ENCODE data around the gene PGBD5.

The PGBD5 gene

DNA sequence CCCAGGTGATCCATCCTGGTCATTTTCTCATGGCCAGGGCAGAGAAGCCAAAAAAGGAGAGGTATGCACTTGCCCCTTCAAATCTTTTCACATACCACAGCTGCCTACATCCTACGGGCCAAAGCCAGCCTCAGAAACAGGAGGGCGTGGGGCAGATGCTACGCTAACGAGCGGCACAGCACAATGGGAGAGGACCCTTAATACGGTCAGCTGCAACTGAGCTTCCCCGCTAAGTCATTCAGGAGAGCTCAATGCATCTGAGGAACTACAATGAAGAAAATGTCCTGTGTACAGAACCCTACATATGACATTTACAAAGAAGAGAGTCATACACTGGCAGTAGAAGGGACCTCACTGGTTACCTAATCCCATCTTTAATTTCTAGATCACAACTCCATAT, 78.2 kb downstream of the PGBD5 start:
- ATAC-seq: no peak
- DNase-seq: no peak

DNA sequence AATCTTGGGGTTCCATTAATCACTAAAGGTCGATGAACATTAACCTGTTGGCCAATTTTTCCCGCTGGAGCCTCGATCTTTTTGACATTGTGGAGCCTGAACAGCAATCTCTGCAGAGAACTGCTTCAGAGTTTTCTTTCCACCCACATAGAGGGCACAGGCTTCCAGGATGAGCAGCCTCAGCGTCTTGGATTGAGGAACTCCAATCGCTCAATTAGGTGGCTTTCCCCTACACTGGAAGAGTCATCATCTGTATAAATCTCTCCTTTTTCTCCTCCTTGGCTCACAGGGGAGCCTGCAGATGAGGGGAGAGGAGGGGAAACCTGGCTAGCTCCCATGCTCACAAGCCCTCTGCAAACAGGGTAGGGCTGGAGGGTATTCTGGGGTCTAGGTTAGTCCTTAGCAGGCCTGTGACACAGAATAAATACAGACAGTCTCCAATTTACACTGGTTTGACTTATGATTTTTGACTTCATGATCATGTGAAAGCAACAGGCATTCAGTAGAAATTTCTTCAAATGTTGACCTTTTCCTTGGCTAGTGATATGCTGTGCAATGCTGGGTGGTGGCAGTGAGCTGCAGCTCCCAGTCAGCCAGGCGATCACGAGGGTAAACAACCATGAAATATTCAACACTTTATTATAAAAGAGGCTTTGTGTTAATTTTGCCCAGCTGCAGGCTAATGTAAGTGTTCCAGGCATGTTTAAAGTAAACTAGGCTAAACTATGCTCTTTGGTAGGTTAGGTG, 80.8 kb downstream of the PGBD5 start:
- no peak for ATAC-seq

GRCh38 chr1:230342699-230343098, 83.4 kb downstream of the PGBD5 start:
- ATAC-seq (no peak), DNase-seq (no peak)

More for the DNA sequence above, 80.8 kb downstream of the PGBD5 start:
- no peak for DNase-seq

DNA sequence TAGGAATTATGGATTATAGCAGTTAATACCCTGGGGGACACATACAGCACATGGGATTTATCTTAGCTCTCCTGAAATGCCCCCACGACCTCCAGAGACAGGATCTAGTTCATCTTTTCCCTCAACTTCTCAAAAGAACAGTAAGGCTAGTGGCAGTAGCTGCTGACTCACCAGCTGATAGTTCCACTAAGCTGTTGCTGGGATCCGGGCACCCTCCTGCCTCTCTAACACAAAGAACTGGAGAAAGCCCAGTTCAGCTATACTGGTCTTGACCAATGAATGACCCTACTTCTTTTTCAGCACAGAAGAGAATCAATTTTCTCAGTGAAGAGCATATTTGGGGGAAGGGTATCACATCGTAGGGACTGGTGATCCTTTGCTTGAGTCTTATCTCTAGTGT, 84.1 kb downstream of the PGBD5 start:
- no peak for ATAC-seq
- no peak for DNase-seq

GRCh38 chr1:230341162-230341546, 85.0 kb downstream of the PGBD5 start:
- DNase-seq: no peak
- no peak for ATAC-seq

DNA sequence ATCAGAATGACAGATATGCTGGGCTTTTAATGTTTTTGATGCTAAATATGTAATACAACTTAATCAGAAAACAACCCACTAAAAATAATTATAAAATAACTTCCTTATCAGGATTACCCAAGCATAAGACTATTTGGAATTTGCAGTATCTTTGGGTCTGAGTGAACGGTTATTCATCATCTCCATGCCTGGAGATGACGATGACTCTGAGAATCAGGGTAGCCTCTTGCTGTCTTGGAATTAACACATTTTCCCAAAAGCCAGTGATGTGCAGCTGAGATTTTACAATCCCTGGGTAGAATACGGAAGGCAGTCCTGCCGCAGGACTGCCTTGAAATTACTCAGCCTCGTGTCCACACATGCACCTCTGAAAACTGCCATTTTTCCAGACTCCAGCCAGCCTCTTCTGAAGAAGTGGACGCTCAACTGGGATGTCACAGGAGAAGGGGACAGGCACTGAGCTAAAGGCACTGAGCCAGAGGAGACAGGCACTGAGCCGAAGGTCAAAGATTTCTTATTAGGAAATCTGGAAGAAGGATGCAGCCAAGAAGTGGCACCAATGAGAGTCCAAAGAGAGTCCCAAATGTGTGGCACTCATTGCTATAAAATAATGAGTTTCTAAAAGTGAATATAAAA, 85.5 kb downstream of the PGBD5 start:
- ATAC-seq (no peak), DNase-seq (no peak)

- no peak for ATAC-seq
- DNase-seq: no peak
Observed at GRCh38 chr1:230339033-230339432, 87.1 kb downstream of the PGBD5 start.

GRCh38 chr1:230337266-230337665, 88.9 kb downstream of the PGBD5 start:
- ATAC-seq (no peak), DNase-seq (no peak)

DNA sequence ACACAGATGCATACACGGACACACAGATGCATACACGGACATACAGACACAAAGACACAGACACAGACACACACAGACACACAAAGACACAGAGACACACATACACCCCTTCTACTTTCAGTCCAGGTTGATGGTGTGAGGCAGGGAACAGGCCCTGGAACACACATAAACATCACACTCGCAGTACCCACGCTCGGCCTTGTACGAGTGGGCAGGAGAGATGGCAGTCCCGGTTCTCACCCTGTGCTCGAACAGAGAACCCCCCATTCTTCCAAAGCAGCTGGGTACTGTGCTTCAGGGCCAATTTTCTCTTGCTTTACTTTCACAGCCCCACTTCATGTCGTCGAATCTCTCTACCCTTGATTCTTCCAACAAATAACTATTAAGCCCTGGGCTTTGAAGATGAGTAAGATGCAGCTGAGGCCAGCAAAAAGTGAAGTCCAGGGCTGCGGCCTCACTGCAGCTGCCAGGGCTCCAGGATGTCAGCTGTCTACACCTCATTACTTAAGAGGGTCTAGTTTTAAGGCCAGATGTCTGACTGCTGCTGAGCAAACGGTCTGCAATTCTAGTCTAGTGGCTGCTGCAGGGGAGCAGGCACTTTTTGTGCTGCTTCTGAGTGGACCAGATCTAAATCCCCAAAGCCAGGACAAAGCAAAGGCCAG, 90.1 kb downstream of the PGBD5 start:
- ATAC-seq: no peak
- no peak for DNase-seq

- no peak for ATAC-seq
- DNase-seq: no peak
Observed at GRCh38 chr1:230334447-230334837, 91.7 kb downstream of the PGBD5 start.

- no peak for ATAC-seq
- no peak for DNase-seq
Observed at GRCh38 chr1:230333590-230334446, 92.3 kb downstream of the PGBD5 start.

GRCh38 chr1:230332575-230333066, 93.5 kb downstream of the PGBD5 start:
- DNase-seq: no peak
- no peak for ATAC-seq

DNA sequence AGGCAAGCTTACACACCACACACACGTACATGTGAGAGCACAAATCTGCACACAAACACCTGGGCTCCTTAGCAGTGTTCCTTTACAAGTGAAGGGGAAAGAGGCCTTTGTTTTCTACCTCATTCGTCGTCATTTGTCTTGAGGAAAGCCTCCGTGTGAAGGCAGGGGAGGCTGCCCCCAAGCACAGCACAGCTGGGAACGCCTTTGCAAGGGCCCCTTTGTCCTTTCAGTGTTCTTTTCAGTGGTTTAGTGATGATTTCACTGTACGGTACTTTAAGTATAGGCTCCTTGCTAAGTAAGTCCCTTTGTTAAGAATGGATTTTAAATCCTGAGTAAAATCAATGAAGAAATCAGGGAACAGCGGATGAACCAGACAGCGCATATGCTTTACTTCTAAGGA, 94.1 kb downstream of the PGBD5 start:
- no peak for ATAC-seq
- no peak for DNase-seq

- no peak for DNase-seq
Observed at GRCh38 chr1:230330157-230330556, 96.0 kb downstream of the PGBD5 start.

DNA sequence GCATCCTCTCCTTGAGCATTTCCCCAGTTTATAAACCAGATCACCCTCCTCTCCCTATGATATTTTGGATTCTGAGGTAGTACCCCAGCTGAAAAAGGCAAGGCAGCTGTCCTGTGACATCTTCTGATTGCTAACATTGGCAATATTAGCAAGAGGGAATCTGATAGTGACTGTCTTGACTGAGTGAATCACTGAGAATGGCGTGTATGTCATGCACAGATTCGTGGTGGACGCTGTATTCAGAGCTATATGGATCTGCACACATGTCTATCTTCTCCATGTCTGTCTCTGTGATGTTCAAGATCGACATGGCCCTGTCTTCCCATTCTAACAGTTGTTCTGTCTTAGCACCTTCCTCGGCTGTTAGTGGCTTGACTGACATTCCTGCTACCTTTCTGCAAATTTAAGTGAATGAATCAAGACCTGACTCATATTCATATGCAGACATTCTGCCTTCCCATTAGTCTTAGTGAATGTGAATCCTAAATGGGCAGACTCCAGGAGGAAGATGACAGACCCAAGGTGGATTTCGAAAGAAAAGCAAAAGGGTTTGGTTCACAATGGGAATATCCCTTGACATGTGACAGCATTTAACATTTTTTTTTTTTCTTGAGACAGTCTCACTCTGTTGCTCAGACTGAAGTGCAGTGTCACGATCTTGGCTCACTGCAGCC, 97.7 kb downstream of the PGBD5 start:
- DNase-seq: no peak
- ATAC-seq: no peak

More at GRCh38 chr1:230330157-230330556, 96.0 kb downstream of the PGBD5 start:
- no peak for ATAC-seq

DNA sequence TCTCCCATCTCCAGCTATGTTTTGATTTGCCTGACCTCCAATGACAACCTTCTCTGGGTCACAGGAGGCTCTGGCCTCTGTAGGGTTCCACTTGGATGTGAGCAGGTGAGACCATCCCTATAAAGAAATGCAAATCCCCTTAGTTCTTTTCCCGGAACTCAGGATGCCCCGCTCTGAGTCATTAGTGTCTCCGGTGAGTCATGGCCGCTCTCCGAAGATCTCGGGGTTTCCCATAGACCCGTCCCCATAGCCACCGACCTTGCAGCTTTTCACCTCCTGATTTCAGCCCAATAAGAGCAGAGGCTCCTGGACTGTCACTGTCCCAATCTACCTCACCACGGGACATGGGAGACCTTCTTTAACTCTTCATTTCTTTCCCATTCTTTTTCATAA, 98.2 kb downstream of the PGBD5 start:
- DNase-seq: peak; percentile 38

DNA sequence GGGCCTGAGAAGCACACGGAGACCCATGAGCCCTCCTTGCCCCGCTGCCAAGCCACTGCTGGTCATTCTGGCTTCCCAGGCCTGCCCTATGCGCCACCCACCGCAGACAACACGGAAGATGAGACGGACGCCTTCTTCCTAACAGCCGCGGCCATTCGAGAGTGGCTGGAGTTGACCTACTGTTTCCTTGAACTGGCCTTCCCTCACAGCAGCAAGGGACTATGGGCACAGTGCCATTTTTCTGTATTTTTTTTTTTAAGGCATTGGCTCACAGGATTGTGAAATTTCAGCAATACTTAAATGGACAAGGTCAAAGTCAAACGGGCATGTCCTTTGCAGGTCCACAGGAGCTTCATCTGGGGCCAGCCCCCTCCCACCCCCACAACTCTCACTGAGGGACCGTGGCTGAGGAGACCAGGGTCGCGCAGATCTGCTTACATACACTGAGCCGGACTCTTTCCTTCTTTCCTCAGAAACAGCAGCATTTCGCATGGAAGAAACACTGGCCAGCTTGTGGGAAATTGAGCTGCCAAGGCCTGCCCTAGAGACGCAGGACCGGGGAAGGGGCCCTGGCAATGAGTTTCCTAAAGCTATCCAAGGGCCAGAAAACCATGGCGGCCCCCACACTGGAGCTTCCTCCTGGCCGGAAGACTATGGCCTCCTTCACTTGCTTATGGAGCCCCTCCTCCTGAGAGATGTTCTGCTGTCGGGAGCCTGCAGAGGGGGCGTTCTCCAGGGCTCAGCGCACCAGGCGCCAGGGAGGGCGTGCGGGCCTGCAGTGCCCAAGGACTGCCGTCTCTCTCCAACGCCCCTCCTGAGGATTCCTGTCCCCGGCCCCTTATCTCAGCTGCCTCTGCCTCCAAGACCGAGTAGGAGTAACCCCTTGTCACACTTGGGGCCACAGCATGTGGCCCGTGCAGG, 98.9 kb downstream of the PGBD5 start:
- ATAC-seq: no peak
- DNase-seq: no peak

More for the DNA sequence above, 98.2 kb downstream of the PGBD5 start:
- ATAC-seq: peak; percentile 65

GRCh38 chr1:230323686-230324085, 102.4 kb downstream of the PGBD5 start:
- ATAC-seq (no peak), DNase-seq (no peak)

GRCh38 chr1:230322967-230323547, 103.1 kb downstream of the PGBD5 start:
- DNase-seq: no peak

GRCh38 chr1:230322421-230322756, 103.7 kb downstream of the PGBD5 start:
- DNase-seq: no peak
- no peak for ATAC-seq

More at GRCh38 chr1:230322967-230323547, 103.1 kb downstream of the PGBD5 start:
- no peak for ATAC-seq
